PFSK-1 (cell line): ENCODE data around the gene PABPN1.

Experiments used
- FOXP2 ChIP-seq: optimal IDR thresholded peaks from 2 replicates; pipeline ENCODE3; 2011; ENCODE audit warnings: borderline replicate concordance, control low read depth, inconsistent platforms; ENCODE audit not compliant: insufficient read depth; ENCODE audit errors: extremely low read length, extremely low read depth
- POLR2AphosphoS5 ChIP-seq: IDR thresholded peaks from 2 replicates; pipeline ENCODE4 v1.6.1; 2012; ENCODE audit warnings: low read depth, mild to moderate bottlenecking, control low read depth, low read length, moderate library complexity
- REST ChIP-seq, 2 experiments: IDR thresholded peaks; 2 replicates each; pipeline versions ENCODE4 v1.6.1 to v1.8.0; 2011 to 2012; ENCODE audit warnings: low read depth in 2 of 2, low read length in 2 of 2, control low read depth in 1 of 2, inconsistent platforms in 1 of 2, mild to moderate bottlenecking in 1 of 2, moderate library complexity in 1 of 2; ENCODE audit not compliant: insufficient read depth in 1 of 2
- SIN3A ChIP-seq: IDR thresholded peaks from 2 replicates; pipeline ENCODE4 v1.6.1; 2012; ENCODE audit warnings: mild to moderate bottlenecking, low read length, moderate library complexity, borderline replicate concordance; ENCODE audit not compliant: insufficient read depth
- TAF1 ChIP-seq: IDR thresholded peaks from 2 replicates; pipeline ENCODE4 v1.6.1; 2012; ENCODE audit warnings: low read length, control low read depth, borderline replicate concordance; ENCODE audit not compliant: insufficient read depth

The PABPN1 gene

GRCh38 chr14:23358553-23359166 is 37.4 kb downstream of the PABPN1 start:
- TF ChIP-seq SIN3A: no peak
- TF ChIP-seq REST (IDR thresholded peaks at IDR 0.05; ENCODE audit: insufficient read depth in 1 of 2, low read depth in 2 of 2, low read length in 2 of 2): no peak
- no peak for TF ChIP-seq POLR2AphosphoS5
- TF ChIP-seq FOXP2: no peak
- TF ChIP-seq TAF1: no peak

GRCh38 chr14:23359167-23359626 is 37.9 kb downstream of the PABPN1 start:
- no peak for TF ChIP-seq POLR2AphosphoS5
- no peak for TF ChIP-seq REST (IDR thresholded peaks at IDR 0.05; ENCODE audit: insufficient read depth in 1 of 2, low read depth in 2 of 2, low read length in 2 of 2)
- no peak for TF ChIP-seq TAF1
- TF ChIP-seq FOXP2: no peak
- TF ChIP-seq SIN3A: no peak

- TF ChIP-seq POLR2AphosphoS5 (no peak), REST (IDR thresholded peaks at IDR 0.05; ENCODE audit: insufficient read depth in 1 of 2, low read depth in 2 of 2, low read length in 2 of 2) (no peak), TAF1 (no peak), FOXP2 (no peak), SIN3A (no peak)
Observed at GRCh38 chr14:23359722-23360447, 38.6 kb downstream of the PABPN1 start.

GRCh38 chr14:23360496-23360895 is 39.2 kb downstream of the PABPN1 start:
- TF ChIP-seq FOXP2: no peak
- no peak for TF ChIP-seq TAF1
- no peak for TF ChIP-seq REST (IDR thresholded peaks at IDR 0.05; ENCODE audit: insufficient read depth in 1 of 2, low read depth in 2 of 2, low read length in 2 of 2)
- TF ChIP-seq SIN3A: no peak

GRCh38 chr14:23361320-23361719 is 40.1 kb downstream of the PABPN1 start:
- no peak for TF ChIP-seq TAF1
- no peak for TF ChIP-seq SIN3A
- TF ChIP-seq FOXP2: no peak
- TF ChIP-seq POLR2AphosphoS5: no peak
- no peak for TF ChIP-seq REST (IDR thresholded peaks at IDR 0.05; ENCODE audit: insufficient read depth in 1 of 2, low read depth in 2 of 2, low read length in 2 of 2)
